ENCODE results near the gene FAT4.

Gene FAT4

GRCh38 chr4:125316791-125317524, 2.2 kb downstream of the FAT4 start:
- DNase-seq (ENCODE audit: low read depth, low spot score): no peak

- no peak for DNase-seq (ENCODE audit: low read depth, low spot score)
These were observed 2.7 kb downstream of the FAT4 start for GRCh38 chr4:125317525-125317877.

- no peak for DNase-seq (ENCODE audit: low read depth, low spot score)
These were observed 4.6 kb downstream of the FAT4 start for GRCh38 chr4:125319311-125319710.

- no peak for DNase-seq (ENCODE audit: low read depth, low spot score)
These were observed 7.1 kb downstream of the FAT4 start for GRCh38 chr4:125321709-125322365.

GRCh38 chr4:125322366-125322730, 7.6 kb downstream of the FAT4 start:
- no peak for DNase-seq (ENCODE audit: low read depth, low spot score)

- DNase-seq (ENCODE audit: low read depth, low spot score): no peak
These were observed 8.9 kb downstream of the FAT4 start for GRCh38 chr4:125323654-125324053.

GRCh38 chr4:125325733-125326132, 11.0 kb downstream of the FAT4 start:
- DNase-seq (ENCODE audit: low read depth, low spot score): no peak

GRCh38 chr4:125331116-125331515, 16.4 kb downstream of the FAT4 start:
- DNase-seq (ENCODE audit: low read depth, low spot score): no peak

GRCh38 chr4:125334926-125335325, 20.2 kb downstream of the FAT4 start:
- no peak for DNase-seq (ENCODE audit: low read depth, low spot score)

GRCh38 chr4:125338814-125339213, 24.1 kb downstream of the FAT4 start:
- DNase-seq (ENCODE audit: low read depth, low spot score): no peak

- no peak for DNase-seq (ENCODE audit: low read depth, low spot score)
These were observed 29.4 kb downstream of the FAT4 start for GRCh38 chr4:125344198-125344597.

- DNase-seq (ENCODE audit: low read depth, low spot score): no peak
These were observed 31.9 kb downstream of the FAT4 start for GRCh38 chr4:125346616-125347015.

GRCh38 chr4:125350470-125351135, 35.8 kb downstream of the FAT4 start:
- DNase-seq (ENCODE audit: low read depth, low spot score): no peak

GRCh38 chr4:125352521-125352920, 37.8 kb downstream of the FAT4 start:
- DNase-seq (ENCODE audit: low read depth, low spot score): no peak

GRCh38 chr4:125353131-125353530, 38.4 kb downstream of the FAT4 start:
- no peak for DNase-seq (ENCODE audit: low read depth, low spot score)

GRCh38 chr4:125355791-125356190, 41.0 kb downstream of the FAT4 start:
- no peak for DNase-seq (ENCODE audit: low read depth, low spot score)

GRCh38 chr4:125357675-125358074, 42.9 kb downstream of the FAT4 start:
- peak; percentile 91 for DNase-seq (ENCODE audit: low read depth, low spot score)

GRCh38 chr4:125358453-125358852, 43.7 kb downstream of the FAT4 start:
- no peak for DNase-seq (ENCODE audit: low read depth, low spot score)

GRCh38 chr4:125359363-125359762, 44.6 kb downstream of the FAT4 start:
- DNase-seq (ENCODE audit: low read depth, low spot score): no peak

GRCh38 chr4:125359960-125360634, 45.3 kb downstream of the FAT4 start:
- DNase-seq (ENCODE audit: low read depth, low spot score): no peak

- DNase-seq (ENCODE audit: low read depth, low spot score): no peak
These were observed 46.0 kb downstream of the FAT4 start for GRCh38 chr4:125360727-125361126.
